HepG2 (cell line): ENCODE data around the gene TUBA1A.
"Not testable (repeated sequence)": the region's sequence is repeated elsewhere in the genome, so short reads cannot be mapped to it uniquely, and the experiment has no call there.

Experiments used
- DPF2 ChIP-seq: sonication (generic); formaldehyde crosslinking; IDR thresholded peaks from 2 replicates; pipeline ENCODE4 v1.4.0; 2020; ENCODE audit warnings: mild to moderate bottlenecking, low read depth, missing genetic modification reagents, borderline replicate concordance
- ETV6 ChIP-seq: sonication (generic); formaldehyde crosslinking; conservative IDR thresholded peaks from 2 replicates; pipeline ENCODE4 v1.4.0; 2020; ENCODE audit warnings: missing genetic modification reagents
- EZH2 ChIP-seq: conservative IDR thresholded peaks from 2 replicates; pipeline ENCODE4 v1.6.1; 2012; ENCODE audit warnings: mild to moderate bottlenecking, low read depth, low read length, moderate library complexity
- PHB2 ChIP-seq: fragments of 450-650 bp; IDR thresholded peaks from 2 replicates; pipeline ENCODE4 v1.6.1; 2018; ENCODE audit not compliant: partially characterized antibody
- RAD21 ChIP-seq: fragments of 450-650 bp; formaldehyde crosslinking; IDR thresholded peaks from 2 replicates; pipeline ENCODE4 v1.5.0; 2020; ENCODE audit warnings: mild to moderate bottlenecking
- SP1 ChIP-seq, 2 experiments: fragments of 450-650 bp in 1 of 2; sonication (generic) in 1 of 2; formaldehyde crosslinking in 1 of 2; IDR thresholded peaks; 2 replicates each; pipeline versions ENCODE4 v1.4.0 to v1.6.1; 2016 to 2020; ENCODE audit warnings: missing genetic modification reagents in 1 of 2
- YY1 ChIP-seq: IDR thresholded peaks from 2 replicates; pipeline ENCODE4 v1.6.1; 2011; ENCODE audit warnings: low read length, low read depth, moderate library complexity, mild to moderate bottlenecking; ENCODE audit not compliant: insufficient read depth, insufficient replicate concordance
- TF ChIP-seq, protein P1 (sequence below): sonication (generic); formaldehyde crosslinking; IDR thresholded peaks from 2 replicates; pipeline ENCODE4 v1.5.0; 2020; ENCODE audit warnings: mild to moderate bottlenecking, missing genetic modification reagents, moderate library complexity
- TF ChIP-seq, protein P2 (sequence below): sonication (generic); formaldehyde crosslinking; IDR thresholded peaks from 2 replicates; pipeline ENCODE4 v1.5.0; 2020; ENCODE audit warnings: missing genetic modification reagents
- TF ChIP-seq, protein P3 (sequence below): IDR thresholded peaks from 2 replicates; pipeline ENCODE4 v1.6.1; 2012; ENCODE audit warnings: inconsistent platforms

DNA sequence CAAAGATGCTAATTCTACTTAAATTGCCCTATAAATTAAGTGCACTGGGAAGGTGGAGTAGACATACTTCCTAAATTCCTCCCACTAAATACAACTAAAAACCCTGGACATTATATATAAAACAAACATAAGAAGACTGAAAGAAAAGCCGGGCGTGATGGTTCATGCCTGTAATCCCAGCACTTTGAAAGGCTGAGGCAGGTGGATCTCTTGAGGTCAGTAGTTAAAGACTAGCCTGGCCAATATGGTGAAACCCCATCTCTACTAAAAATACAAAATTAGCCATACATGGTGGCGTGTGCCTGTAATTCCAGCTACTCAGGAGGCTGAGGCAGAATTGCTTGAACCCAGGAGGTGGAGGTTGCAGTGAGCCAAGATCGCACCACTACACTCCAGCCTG is 27.0 kb downstream of the TUBA1A start:
- not testable (repeated sequence) for TF ChIP-seq RAD21 (CRISPR knock-in tag); ETV6 (CRISPR knock-in tag); PHB2; SP1 (IDR thresholded peaks at IDR 0.05); SP1 (CRISPR knock-in tag; IDR thresholded peaks at IDR 0.05); YY1; EZH2; DPF2
- TF ChIP-seq, protein P1, sequence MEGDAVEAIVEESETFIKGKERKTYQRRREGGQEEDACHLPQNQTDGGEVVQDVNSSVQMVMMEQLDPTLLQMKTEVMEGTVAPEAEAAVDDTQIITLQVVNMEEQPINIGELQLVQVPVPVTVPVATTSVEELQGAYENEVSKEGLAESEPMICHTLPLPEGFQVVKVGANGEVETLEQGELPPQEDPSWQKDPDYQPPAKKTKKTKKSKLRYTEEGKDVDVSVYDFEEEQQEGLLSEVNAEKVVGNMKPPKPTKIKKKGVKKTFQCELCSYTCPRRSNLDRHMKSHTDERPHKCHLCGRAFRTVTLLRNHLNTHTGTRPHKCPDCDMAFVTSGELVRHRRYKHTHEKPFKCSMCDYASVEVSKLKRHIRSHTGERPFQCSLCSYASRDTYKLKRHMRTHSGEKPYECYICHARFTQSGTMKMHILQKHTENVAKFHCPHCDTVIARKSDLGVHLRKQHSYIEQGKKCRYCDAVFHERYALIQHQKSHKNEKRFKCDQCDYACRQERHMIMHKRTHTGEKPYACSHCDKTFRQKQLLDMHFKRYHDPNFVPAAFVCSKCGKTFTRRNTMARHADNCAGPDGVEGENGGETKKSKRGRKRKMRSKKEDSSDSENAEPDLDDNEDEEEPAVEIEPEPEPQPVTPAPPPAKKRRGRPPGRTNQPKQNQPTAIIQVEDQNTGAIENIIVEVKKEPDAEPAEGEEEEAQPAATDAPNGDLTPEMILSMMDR (CRISPR knock-in tag): not testable (repeated sequence)
- TF ChIP-seq, protein P2, sequence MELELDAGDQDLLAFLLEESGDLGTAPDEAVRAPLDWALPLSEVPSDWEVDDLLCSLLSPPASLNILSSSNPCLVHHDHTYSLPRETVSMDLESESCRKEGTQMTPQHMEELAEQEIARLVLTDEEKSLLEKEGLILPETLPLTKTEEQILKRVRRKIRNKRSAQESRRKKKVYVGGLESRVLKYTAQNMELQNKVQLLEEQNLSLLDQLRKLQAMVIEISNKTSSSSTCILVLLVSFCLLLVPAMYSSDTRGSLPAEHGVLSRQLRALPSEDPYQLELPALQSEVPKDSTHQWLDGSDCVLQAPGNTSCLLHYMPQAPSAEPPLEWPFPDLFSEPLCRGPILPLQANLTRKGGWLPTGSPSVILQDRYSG: not testable (repeated sequence)
- TF ChIP-seq, protein P3, sequence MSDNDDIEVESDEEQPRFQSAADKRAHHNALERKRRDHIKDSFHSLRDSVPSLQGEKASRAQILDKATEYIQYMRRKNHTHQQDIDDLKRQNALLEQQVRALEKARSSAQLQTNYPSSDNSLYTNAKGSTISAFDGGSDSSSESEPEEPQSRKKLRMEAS: not testable (repeated sequence)
